Limb (tissue), 2 donors: ENCODE results near the gene MRPL27.
"Not testable (repeated sequence)": the region's sequence is repeated elsewhere in the genome, so short reads cannot be mapped to it uniquely, and the experiment has no call there.

Experiments
- DNase-seq, 2 donors: peaks; one replicate each; pipeline ENCODE4 v3.0.0-alpha.2; 2016; ENCODE audit errors: extremely low spot score in 2 of 2

Gene MRPL27

DNA sequence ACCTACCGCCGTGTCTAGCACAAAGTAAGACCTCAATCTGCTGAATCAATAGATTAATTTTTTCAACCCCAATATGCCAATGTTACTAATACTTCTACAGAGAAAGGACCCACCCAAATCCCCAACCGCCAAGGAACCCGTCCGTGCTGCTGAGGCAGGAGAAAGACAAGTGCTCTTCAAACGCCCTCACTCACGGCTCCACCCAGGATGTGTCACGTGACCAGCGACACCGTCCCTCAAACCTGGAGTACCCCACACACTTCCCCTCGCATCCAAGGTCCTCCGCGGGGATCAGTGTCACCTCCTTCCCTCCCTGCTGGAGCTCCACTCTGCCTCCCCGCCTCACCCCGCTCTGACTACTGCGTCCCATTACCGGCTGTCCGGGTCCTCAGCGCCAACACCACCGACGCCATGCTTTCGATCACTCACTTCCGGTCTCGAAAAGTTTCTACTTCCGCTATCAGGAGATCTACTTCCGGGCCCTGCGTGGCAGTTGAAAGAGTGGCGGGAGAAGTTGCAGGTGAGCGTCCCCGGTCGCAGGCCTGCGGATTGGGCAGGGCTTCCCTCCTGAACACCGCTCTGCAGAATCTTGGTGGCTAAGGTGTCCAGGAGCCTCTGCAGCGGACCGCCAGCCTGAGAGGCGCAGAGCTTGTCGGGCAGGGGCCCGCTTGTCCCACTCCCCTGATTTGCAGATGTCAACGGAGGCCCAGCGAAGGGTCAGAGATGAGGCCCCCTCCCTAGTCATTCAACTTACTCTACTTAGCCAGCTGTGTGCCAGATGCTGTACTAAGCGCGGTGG is at the start of gene MRPL27, which contains the start of gene EME1:
Gene MRPL27, minus strand, starts transcription at position 427 of the 799 bp plus-strand sequence. Its CDS starts 14 bp downstream, at position 413.
Gene EME1, plus strand, starts transcription at position 472 of the 799 bp plus-strand sequence. CDS start 1,980 bp downstream, outside the sequence.
- peak; percentile 91 to 93 for DNase-seq

DNA sequence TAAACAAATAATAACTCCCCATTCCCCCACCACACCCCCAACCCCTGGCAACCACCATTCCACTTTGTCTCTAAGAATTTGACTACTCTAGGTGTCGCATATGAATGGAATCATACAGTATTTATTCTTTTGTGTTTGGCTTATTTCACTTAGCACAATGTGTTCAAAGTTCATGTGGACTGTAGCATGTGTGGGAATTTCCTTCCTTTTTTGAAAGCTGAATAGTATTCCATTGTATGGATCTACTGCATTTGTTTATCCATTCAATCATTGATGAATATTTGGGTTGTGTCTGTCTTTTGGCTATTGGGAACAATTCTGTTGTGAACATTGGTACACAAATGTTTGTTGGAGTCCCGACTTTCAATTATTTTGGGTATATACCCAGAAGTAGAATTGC is 49.8 kb upstream of the MRPL27 start:
- DNase-seq: no peak

DNA sequence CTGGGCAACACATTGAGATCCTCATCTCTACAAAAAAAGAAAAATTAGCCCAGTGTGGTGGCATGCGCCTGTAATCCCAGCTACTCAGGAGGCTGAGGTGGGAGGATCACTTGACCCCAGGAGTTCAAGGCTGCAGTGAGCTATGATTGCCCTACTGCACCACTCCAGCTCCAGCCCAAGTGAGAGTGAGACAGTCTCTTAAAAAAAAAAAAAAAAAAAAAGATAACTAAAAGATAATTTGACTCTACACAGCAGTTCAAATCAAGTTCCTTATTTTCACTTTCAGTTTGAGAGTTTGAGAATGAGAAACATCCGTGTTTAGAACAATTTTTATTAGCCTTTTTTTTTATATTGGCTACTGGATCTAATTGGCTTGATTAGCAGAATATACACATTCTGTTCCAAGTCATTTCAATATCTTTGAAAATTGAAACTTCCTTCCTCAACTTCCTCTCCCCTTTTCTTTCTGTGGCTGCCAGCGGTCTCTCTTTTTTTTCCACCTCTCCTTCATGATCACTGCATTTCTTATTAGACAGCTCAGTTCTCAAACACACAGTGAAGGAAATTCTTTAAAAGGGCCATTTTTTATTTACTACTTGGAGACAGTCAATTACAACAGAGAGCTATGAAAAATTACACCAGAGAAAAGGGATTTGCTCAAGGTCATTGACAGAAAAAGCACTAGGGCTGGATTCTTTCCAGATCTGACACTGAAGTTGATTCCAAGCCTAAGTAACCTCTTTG is 48.5 kb upstream of the MRPL27 start:
- DNase-seq: no peak

DNA sequence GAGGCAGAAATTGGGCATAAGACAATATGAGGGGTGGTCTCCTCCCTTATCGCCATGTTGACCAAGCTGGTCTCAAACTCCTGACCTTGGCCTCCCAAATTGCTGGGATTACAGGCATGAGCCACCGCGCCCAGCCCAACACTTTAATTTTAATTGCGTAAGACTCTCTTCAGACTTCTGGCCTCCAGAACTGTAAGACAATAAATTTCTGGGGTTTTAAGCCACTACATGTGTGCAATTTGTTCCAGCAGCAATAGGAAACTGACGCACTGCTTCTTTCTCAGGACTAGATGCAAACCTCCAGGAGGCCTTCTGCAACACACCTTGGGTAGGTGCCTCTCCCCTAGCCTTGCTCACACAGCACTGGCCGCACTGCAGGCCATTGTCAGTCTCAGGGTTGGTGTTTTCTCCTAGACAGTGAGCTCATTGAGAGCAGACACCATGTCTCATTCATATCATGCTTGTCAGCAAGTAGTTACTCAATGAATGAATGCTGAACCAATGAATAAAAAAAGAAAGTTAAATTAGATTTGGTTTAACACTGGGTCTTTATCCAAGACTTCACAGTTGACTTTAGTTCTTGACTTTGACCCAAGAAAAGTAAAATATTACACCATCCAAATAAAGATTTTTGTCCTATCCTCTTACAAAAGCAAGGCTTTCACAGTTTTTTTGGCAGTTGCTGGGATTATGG is 47.6 kb upstream of the MRPL27 start:
- DNase-seq: no peak

DNA sequence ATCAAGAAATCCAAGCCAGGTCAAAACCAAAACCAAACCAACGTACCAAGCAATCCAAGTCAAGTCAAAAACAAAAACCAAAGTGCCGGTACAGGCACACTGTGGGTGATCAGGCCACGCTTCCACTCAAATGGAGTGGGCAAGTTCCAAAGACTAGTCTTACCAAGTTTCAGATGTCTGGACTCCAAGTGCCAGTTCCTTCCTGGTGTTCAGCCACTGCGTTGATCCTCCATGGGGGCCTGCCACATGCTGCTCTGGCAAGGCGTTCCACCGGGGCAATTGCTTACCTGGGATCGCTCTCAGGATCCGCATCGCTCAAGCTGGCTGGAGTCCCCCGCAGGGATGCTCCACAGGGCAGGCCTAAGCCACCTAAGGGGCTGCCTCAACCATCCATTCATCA is 46.6 kb upstream of the MRPL27 start:
- not testable (repeated sequence) for DNase-seq

DNA sequence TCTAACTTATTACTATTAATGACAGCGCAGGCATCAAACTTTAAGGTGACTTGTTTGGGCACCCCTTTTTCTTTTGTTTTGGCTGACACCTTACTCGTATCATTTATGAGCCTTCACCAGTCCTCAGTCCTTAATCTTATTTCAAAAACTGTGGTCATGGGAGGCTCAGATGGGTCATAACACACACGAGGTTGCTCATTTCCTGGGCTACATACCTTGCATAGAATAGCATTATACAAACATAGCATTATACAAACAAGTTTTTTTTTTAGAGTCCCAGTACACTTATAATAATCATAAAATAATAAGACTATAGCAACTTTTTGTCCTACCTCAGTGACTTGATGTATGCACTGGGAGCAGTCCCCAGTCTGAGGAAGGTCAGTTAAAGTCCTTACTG is 41.8 kb upstream of the MRPL27 start:
- DNase-seq: no peak

DNA sequence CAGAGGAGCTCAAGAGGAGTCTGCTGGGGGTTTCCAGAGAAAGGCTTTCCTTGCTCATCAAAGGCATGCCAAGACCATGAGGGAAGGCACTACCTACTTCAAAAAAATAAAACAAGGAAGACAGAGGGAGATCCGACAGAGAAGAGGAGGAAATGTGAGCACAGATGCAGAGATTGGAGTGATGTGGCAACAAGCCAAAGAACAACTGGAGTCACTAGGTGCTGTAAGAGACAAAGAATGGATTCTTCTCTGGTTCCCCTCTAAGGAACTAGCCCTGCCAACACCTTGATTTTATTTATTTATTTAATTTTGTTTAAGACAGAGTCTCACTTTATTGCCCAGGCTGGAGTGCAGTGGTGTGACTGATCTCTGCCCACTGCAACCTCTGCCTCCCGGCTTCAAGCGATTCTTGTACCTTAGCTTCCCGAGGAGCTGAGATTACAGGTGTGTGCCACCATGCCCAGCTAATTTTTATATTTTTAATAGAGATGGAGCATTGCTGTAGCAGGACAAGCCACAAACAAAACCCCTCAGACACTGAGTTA is 39.3 kb upstream of the MRPL27 start:
- no peak for DNase-seq

DNA sequence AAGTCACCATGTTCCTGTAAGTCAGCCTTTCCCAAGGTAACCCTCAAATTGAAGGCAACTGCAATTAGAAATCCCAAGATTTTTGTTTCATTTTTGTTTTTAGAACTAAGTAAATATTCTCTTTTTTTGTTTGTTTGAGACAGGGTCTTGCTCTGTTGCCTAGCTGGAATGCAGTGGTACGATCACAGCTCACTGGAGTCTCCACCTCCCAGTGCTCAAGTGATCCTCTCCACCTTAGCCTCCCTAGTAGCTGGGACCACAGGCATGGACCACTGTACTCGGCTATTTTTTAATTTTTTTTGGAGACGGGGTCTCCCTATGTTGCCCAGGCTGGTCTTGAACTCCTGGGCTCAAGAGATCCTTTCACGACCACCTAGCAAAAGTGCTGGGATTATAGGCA is 34.9 kb upstream of the MRPL27 start:
- DNase-seq: no peak

DNA sequence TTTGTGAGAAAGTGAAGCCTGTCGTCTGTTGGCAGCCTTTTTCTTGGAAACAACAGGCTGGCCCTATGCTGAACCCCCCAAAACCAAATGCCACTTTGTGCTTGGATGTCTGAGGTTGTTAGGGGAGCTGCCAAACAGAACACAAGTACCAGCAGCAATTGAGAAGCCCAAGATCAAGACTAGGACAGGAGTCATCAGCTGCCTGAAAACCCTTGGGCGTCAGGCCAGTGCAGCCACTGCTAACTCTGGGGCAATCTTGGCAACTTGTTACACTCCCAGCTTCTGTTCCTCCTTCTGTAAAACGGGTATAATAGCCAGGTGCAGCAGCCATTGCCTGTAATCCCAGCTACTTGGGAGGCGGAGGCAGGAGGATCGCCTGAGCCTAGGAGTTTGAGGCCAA is 33.6 kb upstream of the MRPL27 start:
- no peak for DNase-seq

DNA sequence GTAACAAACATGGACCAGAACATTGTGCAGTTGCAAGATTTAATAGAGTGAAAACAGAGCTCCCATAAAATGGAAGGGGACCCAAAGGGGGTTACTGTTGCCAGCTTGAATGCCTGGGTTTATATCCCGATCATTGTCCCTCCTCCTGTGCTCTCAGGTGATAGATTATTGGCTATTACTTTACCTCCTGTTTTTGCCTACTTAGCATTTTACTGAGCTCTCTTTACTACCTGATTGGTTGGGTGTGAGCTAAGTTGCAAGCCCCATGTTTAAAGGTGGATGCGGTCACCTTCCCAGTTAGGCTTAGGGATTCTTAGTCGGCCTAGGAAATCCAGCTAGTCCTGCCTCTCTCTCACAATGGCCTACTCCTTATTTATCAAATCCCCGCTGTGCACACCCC is 32.4 kb upstream of the MRPL27 start:
- not testable (repeated sequence) for DNase-seq

DNA sequence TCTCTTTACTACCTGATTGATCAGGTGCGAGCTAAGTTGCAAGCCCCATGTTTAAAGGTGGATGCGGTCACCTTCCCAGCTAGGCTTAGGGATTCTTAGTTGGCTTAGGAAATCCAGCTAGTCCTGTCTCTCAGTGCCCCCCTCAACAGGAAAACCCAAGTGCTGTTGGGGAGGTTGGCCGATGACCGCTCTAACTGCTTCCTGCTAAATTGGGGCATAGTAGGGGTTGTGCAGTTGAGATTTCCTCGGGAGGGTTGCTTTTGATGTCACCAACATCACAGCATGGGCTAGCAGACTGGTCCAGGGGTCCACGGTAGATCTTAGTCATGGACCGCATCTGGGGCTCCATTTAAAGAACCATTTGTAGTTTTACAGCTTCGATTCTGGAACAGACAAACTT is 26.6 kb upstream of the MRPL27 start:
- not testable (repeated sequence) for DNase-seq

DNA sequence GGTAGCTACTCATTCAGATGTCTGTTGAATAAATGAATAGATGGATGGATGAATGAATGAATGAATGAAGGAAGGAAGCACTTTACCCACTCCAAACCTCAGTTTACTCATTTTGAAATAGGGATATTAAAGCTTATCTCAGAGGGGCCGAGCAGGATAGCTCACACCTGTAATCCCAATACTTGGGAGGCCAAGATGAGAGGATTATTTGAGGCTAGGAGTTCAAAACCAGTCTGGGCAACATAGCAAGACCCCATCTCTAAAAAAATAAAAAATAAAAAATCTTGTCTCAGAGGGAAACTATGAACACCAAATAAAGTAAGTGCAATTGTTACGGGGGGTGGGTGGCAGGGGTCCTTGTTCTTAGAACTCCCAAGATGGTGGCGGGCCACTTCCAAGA is 25.7 kb upstream of the MRPL27 start:
- DNase-seq: not testable (repeated sequence)

DNA sequence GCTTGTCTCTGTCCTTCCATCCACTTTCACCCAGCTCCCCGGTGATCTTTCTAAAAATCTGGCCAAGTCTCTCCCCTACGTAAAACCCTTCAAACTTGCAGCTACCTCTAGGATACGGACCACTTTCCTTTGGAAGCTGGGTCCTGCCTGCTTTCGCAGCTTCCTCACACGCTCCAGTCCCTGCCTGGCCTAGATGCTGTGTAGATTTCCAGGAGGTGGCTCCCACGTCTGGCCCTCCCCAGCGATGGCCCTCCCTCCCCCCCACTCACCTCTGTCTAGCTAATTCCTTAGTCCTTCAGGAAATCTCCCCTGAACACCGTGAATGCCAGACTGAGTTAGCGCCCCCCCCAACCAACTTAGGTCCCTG is 24.9 kb upstream of the MRPL27 start:
- DNase-seq: peak in 1 of 2 donors; percentile 32

DNA sequence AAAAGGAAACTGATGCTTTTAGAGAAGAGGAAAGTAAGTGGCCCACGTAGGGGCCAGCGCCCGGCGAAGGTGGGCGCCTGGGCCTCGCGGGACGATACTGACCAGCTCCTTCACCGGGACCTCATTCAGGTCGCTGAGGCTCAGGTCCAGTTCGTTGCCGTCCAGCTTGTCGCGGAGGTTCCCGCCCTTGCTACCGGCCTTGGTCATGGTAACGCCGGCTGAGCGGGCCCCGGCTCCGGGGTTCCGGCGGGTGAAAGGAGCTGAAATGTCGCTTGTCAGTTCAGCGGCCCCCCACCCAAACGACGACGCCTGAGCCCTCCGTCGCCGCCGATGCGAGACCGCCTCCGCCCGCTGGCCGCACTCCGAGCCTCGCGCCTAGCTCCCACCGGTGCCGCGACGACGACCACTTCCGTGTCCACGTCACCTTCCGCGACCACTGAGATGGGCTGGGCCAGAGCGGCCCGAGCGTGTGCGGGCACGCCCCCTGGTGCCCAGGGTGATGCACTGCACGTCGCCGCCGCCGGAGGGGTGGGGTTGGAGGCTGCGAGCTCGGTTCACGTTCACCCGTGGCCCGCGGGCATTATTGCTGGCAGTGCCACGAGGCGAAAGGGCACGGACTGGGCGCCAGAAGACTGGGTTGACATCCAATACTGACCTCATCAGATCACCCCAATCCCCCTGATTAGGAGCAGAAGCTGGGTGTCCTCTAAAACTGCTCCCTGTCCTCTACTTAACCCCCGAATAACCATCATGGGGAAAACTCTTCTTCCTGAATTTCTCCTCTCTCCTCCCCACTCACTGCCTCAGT is 24.3 kb upstream of the MRPL27 start, which contains the start of gene LRRC59:
Gene LRRC59, minus strand, starts transcription at position 413 of the 808 bp plus-strand sequence. Its CDS starts 206 bp downstream, at position 207.
- peak; percentile 88 to 96 for DNase-seq

DNA sequence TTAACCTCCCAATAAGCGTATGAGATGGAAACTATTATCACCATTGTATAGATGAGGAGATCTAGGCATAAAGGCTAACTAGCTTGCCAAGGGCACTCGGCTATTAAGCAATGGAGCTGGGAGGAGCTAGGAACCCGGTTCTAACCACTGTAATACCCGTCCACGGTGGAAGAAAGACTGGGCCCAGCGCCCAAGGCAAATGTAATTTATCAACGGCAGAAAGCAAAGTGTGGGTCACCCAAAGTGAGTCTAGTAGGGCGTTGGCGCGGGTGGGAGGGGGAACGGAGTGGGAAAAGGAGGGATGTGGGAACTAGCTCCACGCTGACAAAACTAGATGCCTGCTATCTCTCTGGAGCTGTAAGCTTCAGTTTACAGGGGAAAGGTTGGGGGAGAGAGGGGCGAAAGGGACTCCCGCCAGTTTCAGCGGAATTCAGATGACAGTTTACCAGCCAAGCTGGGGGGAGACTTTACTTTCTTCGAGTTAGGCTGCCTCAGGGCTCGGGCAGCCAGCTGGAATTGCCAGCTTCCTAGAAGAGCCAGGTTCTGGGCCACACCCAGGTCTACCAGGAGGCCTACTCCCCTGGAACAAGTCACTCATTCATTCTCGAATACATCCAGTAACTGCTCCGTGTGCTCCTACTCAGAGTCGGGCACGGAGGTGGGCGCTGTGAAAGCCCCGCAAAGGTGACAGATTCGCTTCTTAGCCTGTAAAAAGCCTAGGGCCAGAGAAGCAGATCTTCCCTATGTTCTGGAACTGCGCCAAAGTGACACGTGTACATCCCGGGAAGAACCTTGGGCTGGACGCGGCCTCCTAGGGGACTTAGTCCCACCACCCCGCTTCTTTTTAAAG is 23.5 kb upstream of the MRPL27 start:
- peak; percentile 26 to 60 for DNase-seq

DNA sequence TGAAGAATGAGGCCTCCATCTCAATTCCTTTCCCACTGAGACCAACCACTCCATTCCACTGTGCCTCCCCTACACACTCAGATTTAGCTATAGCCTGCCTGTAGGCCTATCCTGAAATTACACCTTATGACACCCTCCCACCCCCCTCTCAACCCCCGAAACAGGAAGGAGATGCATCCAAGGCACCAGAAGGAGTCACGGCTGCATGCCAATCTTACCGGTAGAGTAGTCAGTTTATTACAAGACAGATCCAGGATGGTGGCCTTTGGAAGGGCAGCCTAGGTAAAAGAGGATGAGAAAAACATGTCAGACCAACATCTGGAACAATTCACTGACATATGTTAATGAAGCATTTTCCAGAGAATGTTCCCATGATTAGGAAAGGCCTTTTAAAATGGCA is 21.7 kb upstream of the MRPL27 start:
- DNase-seq: no peak

DNA sequence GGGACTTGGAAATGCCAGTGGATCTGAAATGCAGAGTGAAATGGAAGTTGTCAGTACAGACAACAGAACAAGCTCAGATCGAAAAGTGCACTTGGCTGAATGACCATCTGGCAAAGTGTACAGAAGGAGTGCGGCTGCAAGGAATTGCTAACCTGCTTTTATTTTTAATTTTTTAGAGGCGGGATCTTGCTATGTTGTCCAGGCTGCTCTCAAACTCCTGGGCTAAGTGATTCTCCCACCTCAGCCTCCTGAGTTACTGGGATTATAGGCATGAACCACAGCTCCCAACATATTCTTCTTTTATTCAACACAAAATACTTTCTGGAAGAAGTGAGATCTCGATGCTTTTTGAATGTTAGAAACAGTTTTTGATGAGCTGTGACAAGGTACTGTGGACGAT is 20.7 kb upstream of the MRPL27 start:
- no peak for DNase-seq

DNA sequence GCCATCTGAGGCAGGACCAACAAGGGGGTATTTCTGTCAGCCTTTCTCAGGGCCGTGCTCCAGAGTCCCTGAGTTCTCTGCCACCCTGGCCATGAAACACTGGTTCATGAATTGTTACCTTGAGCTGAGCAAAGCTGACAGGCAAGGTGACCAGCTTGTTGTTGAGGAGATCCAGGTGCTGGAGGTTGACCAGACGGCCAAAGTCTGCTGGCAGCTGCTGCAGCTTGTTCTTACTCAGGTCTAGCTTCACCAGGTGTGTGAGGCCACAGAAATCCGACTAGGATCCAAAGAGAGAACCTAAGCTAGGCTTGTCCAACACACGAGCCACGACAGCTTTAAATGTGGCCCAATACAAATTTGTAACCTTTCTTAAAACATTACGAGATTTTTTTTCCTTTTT is 19.6 kb upstream of the MRPL27 start:
- DNase-seq: no peak

DNA sequence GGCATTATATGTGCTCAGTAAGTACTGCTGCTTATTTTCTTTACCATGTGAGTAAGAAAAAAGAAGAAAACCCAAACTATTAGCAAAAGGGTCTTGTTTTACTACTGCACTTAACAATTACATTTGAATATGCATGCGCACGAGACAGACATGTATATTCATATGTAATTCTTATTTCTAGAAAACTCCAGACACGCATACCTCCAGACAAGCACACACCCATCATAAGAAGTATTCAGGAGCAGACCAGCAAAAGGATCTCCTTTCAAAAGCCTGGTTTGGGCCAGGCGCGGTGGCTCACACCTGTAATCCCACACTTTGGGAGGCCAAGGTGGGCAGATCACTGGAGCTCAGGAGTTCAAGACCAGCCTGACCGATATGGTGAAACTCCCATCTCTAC is 16.6 kb upstream of the MRPL27 start:
- no peak for DNase-seq

DNA sequence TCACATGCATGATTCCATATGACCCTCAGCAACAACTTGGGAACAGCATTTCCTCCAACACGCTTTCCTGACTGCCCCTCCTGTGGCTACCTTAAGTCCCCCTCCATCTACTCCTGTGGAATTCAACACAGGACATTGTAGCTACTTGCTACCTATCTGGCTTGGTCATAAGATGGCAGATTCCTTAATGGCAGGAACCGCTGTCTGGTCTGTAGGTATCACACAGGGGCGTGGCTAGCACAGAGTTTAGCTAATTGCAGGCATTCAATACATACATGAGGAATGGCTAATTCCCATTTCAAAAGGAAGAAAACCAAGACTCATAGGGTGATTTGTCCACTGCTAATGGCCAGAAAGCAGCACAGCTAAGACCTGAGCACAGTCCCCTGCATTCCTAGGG is 15.7 kb upstream of the MRPL27 start:
- no peak for DNase-seq
